Occipital lobe (tissue), 2 donors: ENCODE measurements around the gene RAB3C. TPM values are rescaled to one million over a fixed set of nuclear protein-coding genes. Genes with fewer than 3 reads are reported as not detected.

Experiments used
- DNase-seq: peaks from one replicate; lab custom pipeline; 2025; lab: John Stamatoyannopoulos, UW
- total RNA-seq: library from RNA; depleted of rRNA; stranded (reverse); fragments of >200 nt; gene quantifications from one replicate; pipeline ENCODE4 v1.2.3, GENCODE V29; 2014

RAB3C gene
- total RNA-seq, 1 donor from 2014 or later = 38.1 TPM

GRCh38 chr5:58872670-58873273, 289.9 kb downstream of the RAB3C start:
- DNase-seq = no peak

DNA sequence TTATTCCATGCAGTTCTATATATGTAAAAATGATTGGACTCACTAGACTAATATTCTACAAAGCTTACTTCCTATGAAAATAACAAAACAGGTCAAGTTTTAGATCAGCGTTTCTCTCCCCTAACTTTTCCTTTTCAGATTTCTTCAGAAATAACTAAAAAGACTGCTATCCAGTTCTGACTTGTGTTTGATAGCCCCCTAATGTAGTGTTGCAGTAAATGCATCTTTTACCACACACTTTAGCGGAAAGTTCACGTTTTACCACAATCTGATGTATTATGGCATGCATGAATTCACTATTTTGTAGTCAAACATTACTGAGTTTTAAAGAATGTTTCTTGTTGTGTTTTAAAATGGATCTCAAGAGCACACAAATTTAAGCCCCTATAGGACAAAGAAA, 292.7 kb downstream of the RAB3C start:
- no peak for DNase-seq

DNA sequence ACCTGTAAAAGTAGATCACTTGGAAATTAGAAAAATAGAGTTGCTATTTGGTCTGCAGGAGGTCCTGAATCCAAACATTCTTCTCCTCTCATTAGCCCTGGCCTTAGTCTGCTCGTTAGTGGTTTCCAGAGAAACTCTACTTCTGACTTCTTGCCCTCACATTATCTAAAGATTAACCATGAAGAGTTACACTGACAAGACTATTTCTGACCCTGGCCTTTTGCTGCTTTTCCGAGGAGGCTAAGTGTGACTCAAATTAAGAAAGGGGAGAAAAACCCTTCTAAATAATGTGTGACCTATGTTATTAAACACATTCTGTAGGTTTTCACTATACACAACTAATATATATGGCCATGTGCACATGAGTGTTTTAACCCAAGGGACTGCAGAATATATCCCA, 302.4 kb downstream of the RAB3C start:
- no peak for DNase-seq

DNA sequence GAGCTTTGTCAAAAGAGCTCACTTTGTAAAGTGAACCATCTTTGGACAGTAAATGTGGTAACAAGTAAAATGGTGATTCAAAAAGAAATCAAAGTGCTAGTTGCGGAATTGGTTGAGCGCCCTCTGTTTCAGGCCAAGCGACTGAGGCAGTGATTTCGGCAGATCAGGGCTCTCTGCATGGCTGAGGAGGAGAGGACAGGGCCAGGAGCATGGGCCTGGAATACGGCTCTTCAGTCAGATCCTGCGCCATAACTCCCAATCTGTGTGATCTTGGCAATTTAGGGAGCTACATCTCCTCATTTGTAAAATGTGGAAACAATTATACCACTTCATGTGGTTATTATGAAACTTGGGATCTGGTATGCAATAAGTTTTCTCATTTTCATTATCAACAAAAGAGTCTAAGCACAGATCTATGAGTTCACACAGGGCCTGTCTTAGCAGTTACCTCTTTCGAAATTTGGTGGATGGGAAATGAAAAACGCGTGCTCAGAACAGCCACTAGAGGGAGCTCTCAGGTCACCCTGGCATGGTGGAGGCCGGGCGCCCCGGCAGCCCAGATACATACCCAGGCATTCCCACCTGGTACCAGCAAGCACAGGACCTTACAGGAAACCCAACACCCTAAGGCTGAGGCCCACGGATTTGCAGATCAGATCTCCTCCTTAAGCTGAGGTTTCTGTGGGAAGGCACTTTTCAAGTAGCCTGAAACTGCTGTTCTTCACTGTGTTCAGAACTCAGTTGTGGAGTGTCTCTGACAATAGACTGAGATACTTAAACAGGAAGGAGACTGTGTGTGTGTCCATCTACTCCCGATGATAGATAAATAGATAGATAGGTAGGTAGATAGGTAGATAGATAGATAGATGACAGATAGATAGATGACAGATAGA, 303.7 kb downstream of the RAB3C start:
- no peak for DNase-seq

GRCh38 chr5:58887311-58887710, 304.4 kb downstream of the RAB3C start:
- no peak for DNase-seq

GRCh38 chr5:58887721-58888409, 305.0 kb downstream of the RAB3C start:
- DNase-seq = no peak

- no peak for DNase-seq
Observed at GRCh38 chr5:58890265-58890664, 307.4 kb downstream of the RAB3C start.

DNA sequence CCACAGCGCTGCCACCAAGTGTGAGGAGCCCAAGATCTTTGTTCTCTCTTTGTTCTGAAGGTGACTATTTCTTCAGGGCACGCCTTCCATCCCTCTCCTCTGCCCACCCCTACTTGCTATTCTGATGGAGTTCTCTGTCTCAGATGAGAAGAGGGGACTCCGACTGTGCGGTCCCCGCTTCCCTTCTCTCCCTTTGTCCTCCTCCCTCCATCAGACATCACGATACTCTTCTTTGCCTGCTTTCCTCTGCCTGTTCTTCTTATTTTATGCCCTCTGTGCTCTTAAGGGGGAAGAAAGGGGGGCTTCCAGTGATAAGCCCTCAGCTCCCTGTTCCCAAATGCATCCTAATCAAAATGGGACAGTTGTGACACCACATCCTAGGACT, 307.8 kb downstream of the RAB3C start:
- DNase-seq = no peak

GRCh38 chr5:58891086-58891970, 308.5 kb downstream of the RAB3C start:
- peak; percentile 33 for DNase-seq

GRCh38 chr5:58891971-58892343, 309.1 kb downstream of the RAB3C start:
- DNase-seq = no peak

- no peak for DNase-seq
Observed at GRCh38 chr5:58893551-58893950, 310.7 kb downstream of the RAB3C start.

GRCh38 chr5:58898006-58898405, 315.1 kb downstream of the RAB3C start:
- DNase-seq = no peak

- no peak for DNase-seq
Observed at GRCh38 chr5:58898538-58898937, 315.7 kb downstream of the RAB3C start.

GRCh38 chr5:58901271-58901670, 318.4 kb downstream of the RAB3C start:
- no peak for DNase-seq

- DNase-seq = no peak
Observed at GRCh38 chr5:58902305-58902704, 319.4 kb downstream of the RAB3C start.

DNA sequence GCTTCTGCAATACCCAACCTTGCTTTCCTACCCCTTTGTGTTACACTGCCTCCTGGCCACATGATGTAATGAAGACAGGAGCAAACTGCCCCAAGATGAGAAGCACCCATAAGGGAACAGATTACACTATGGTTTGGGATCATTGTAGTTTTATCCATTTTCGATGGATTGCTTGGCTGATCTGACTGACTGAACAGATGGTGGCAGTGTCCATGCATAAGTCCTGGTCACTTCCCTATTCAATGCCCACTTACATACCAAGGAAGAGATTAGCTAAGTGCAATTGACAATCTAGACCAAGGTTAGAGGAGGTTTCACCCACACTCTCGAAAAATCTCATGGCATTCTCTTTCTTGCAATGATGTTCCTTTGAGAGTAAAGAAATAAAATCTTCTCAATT, 319.9 kb downstream of the RAB3C start:
- DNase-seq = no peak

DNA sequence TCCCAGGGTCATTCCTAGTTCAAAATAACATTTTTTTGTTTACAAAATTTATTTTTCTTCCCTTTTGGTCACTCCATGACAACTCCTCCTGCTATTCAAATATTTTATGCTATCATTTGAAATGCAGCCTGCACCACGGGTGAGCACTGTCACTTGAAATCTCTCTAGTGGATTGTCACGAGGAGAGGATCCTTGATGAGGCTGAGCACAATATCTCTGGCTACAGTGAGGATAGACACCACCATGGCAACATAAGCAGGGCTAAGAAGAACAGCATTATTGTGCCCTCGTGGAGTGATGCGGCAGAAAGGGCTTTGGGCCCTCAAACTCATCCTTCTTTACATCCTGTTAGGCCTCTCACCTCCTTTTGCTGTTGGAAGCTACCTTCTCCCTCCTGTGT, 321.9 kb downstream of the RAB3C start:
- no peak for DNase-seq

GRCh38 chr5:58905944-58906343, 323.1 kb downstream of the RAB3C start:
- DNase-seq = no peak
